ENCODE measurements around the gene KMT2E.

The KMT2E gene

DNA sequence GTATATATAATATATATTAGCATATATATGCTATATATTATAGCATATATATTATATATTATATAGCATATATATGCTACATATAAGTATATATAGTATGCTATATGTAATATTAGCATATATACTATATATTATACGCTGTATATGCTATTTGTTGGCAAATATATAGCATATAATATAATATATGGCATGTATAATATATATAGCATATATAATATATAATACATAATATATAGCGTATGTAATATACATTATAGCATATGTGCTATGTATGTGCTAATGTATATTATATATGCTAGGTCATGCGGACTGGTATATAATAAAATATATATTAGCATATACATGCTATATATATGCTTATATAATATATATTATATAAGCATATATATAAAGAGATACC lies 72.8 kb downstream of the KMT2E start:
- no peak for DNase-seq (ENCODE audit: low read depth)

DNA sequence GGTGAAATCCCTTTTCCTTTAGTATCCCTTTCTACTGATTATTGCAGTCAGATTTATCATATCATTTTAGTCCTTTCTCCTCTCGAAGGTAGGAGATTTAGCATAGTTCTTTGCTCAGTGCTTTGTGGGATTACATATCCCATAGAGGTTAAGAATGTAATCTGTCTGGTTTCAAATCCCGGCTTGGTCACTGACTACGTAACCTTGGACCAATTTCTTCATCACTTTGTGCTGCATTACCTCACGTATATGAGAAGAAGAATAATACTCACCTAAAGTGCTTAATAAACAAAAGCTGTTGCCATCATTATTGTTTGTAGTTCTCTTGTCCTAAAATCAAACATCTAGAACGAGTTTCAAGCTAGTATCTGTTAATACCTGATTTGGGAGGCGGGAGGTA lies 74.0 kb downstream of the KMT2E start:
- DNase-seq (ENCODE audit: low read depth) = no peak

- DNase-seq (ENCODE audit: low read depth) = no peak
Observed at GRCh38 chr7:105088456-105088855, 74.5 kb downstream of the KMT2E start.

DNA sequence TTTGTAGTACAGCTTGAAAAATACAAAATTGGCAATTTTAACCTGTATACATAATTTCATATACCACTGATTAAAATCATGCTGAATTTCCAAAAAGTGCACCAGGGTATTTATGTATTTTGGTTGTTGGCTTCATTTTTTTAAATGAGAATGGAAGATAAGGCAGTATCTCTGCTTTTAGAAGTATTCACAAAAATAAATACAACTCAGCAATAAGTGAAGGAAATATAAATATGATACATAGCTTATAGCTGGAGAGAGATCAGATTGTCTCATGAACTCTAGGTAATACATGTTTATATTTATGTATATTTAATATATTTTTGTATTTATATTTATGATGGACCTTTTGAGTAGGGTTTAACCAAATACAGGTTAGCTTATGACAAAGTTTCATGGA lies 81.0 kb downstream of the KMT2E start:
- no peak for DNase-seq (ENCODE audit: low read depth)

DNA sequence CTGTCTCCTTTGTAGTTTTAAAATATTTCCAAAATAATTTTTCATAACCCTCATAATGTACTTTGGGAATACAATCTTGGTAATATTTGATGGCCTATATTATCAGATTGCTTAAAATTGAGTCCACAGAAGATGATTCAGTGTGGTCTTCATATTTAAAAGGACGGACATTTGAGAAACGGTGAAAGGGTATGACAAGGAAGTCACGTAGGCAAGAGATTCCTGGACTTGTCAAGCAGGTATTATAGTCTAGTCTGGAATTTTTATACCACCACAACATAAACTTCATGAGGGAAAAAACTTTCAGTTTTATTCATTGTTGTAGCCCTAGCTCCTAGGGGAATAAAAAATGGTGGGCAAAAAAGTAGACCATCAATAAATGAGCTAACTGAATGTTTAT lies 82.3 kb downstream of the KMT2E start:
- no peak for DNase-seq (ENCODE audit: low read depth)

GRCh38 chr7:105097619-105098018 lies 83.6 kb downstream of the KMT2E start:
- no peak for DNase-seq (ENCODE audit: low read depth)

GRCh38 chr7:105098863-105099515 lies 85.0 kb downstream of the KMT2E start:
- DNase-seq (ENCODE audit: low read depth) = no peak

DNA sequence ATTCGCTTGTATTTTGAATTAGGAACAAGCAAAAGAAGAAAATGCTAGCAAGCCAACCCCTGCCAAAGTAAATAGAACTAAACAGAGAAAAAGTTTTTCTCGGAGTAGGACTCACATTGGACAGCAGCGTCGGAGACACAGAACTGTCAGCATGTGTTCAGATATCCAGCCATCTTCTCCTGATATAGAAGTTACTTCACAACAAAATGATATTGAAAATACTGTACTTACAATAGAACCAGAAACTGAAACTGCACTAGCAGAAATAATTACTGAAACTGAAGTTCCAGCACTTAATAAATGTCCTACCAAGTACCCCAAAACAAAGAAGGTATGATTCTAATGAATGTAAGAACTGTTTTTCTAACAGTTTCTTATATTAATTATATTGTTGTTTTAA lies 87.9 kb downstream of the KMT2E start:
- no peak for DNase-seq (ENCODE audit: low read depth)

DNA sequence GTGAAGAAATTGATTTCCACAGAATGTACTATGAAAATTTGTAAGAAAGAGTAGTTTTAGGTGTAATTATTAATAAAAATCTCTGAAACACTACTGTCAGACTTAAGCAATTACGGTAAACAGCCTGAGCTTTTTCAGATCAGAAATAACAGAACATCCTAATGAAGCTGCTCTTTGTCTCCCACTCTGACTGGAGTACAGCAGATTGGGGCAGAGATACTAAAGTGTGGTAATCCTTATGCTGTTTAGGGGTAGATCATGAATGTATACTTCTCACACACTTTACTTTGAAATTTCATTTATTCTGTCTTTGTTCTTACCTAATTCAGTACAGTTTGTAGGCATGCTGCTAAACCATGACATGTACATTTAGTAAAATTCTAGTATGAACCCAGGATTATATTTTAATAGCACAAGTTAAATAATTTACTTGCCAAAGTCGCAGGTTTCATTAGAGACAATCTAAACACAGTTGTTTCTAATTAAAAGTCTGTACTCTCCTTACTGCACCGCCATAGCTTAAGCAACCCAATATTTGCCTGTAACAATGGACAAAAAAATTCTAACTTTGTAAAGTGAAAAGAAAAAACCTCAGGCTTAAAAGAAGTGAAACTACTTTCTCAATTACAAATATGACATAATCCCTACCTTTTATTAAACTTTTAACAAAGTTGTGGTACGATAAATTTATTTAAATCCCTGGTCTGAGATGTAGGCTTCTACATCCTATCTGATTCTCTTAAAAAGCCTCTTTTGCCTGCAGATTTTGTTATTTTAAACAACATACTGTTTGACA lies 88.8 kb downstream of the KMT2E start:
- no peak for DNase-seq (ENCODE audit: low read depth)

DNA sequence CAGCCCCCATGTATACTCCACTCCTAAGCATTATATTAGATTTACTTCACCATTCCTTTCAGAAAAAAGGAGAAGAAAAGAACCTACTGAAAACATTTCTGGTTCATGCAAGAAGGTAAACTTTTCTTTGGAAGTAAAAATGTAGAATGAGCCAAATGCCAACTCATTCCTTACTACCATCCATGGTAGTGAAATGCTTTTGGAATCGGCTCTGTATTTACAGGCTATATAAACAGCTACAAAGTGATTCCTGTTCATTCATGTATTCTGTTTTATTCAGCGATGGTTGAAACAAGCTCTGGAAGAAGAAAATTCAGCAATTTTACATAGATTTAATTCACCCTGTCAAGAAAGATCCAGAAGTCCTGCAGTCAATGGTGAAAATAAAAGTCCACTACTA lies 91.6 kb downstream of the KMT2E start:
- no peak for DNase-seq (ENCODE audit: low read depth)

DNA sequence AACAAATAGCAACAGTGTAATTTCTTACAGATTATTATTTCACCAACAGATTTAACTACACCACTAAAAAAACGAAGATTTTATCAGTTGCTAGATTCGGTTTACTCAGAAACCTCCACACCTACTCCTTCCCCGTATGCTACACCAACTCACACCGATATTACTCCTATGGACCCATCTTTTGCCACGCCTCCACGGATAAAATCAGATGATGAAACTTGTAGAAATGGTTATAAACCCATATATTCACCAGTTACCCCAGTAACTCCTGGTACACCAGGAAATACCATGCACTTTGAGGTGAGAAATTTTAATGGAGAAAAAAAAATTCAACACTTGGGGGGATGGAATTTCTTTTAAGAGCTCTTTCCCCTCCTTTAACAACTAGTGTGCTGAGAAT lies 92.5 kb downstream of the KMT2E start:
- no peak for DNase-seq (ENCODE audit: low read depth)

GRCh38 chr7:105107458-105107857 lies 93.5 kb downstream of the KMT2E start:
- DNase-seq (ENCODE audit: low read depth) = no peak

GRCh38 chr7:105112440-105113418 lies 98.7 kb downstream of the KMT2E start:
- no peak for DNase-seq (ENCODE audit: low read depth)

GRCh38 chr7:105118612-105119600 lies 104.9 kb downstream of the KMT2E start:
- no peak for DNase-seq (ENCODE audit: low read depth)

- DNase-seq (ENCODE audit: low read depth) = no peak
Observed at GRCh38 chr7:105122619-105123018, 108.6 kb downstream of the KMT2E start.

- no peak for DNase-seq (ENCODE audit: low read depth)
Observed at GRCh38 chr7:105125745-105126144, 111.7 kb downstream of the KMT2E start.

- no peak for DNase-seq (ENCODE audit: low read depth)
Observed at GRCh38 chr7:105126436-105126975, 112.5 kb downstream of the KMT2E start.

- no peak for DNase-seq (ENCODE audit: low read depth)
Observed at GRCh38 chr7:105127179-105127578, 113.2 kb downstream of the KMT2E start.

- no peak for DNase-seq (ENCODE audit: low read depth)
Observed at GRCh38 chr7:105130048-105130447, 116.0 kb downstream of the KMT2E start.

- no peak for DNase-seq (ENCODE audit: low read depth)
Observed at GRCh38 chr7:105130580-105130979, 116.6 kb downstream of the KMT2E start.

GRCh38 chr7:105131033-105131656 lies 117.1 kb downstream of the KMT2E start:
- no peak for DNase-seq (ENCODE audit: low read depth)

All from activated T-helper 9 cell treated with anti-CD3 and anti-CD28 coated beads, Interleukin-2, amount 50 U/mL, for 16 hours (primary cell).